ENCODE measurements around the gene GSTM4. TPM values are rescaled to one million over a fixed set of nuclear protein-coding genes. Genes with fewer than 3 reads are reported as not detected.

Gene GSTM4
- total RNA-seq, 2 donors from 2014 or later: 24.6 to 52.6 TPM

- Histone ChIP-seq H3K4me3 (peak overlapping the region in 1 of 2 donors; percentile 14), H3K9me3 (no peaks in the 10 kb centered on the region), H3K4me1 (peaks cover 0 to 2% of the 10 kb centered on the region in 2 donors), H3K27ac (no peak overlapping the region), H3K27me3 (no peaks in the 10 kb centered on the region), H3K36me3 (no peaks in the 10 kb centered on the region)
- peak in 1 of 2 donors; percentile 39 for TF ChIP-seq CTCF (IDR thresholded peaks at IDR 0.05)
- peak; percentile 26 for DNase-seq (ENCODE audit: low spot score)
Measured at GRCh38 chr1:109649491-109649914, 6.4 kb upstream of the GSTM4 start.

- no peak for TF ChIP-seq CTCF (IDR thresholded peaks at IDR 0.05)
- H3K4me3 ChIP-seq: no peak overlapping the region
- DNase-seq (ENCODE audit: low spot score): no peak
- no peaks in the 10 kb centered on the region for H3K36me3 ChIP-seq
- H3K4me1 ChIP-seq: peaks cover 0 to 13% of the 10 kb centered on the region in 2 donors
- H3K9me3 ChIP-seq: no peaks in the 10 kb centered on the region
- H3K27ac ChIP-seq: no peak overlapping the region
- H3K27me3 ChIP-seq: no peaks in the 10 kb centered on the region
Measured at GRCh38 chr1:109650609-109651008, 5.3 kb upstream of the GSTM4 start.

GRCh38 chr1:109652402-109652801 lies 3.5 kb upstream of the GSTM4 start:
- no peak for DNase-seq (ENCODE audit: low spot score)

GRCh38 chr1:109653306-109653705 lies 2.6 kb upstream of the GSTM4 start:
- Histone ChIP-seq H3K4me3 (no peak overlapping the region), H3K27ac (no peak overlapping the region), H3K27me3 (no peaks in the 10 kb centered on the region), H3K36me3 (no peaks in the 10 kb centered on the region), H3K9me3 (no peaks in the 10 kb centered on the region), H3K4me1 (peaks cover 0 to 18% of the 10 kb centered on the region in 2 donors)
- no peak for TF ChIP-seq CTCF (IDR thresholded peaks at IDR 0.05)
- DNase-seq (ENCODE audit: low spot score): no peak

More at GRCh38 chr1:109652402-109652801, 3.5 kb upstream of the GSTM4 start:
- Histone ChIP-seq H3K27ac (no peak overlapping the region), H3K9me3 (no peaks in the 10 kb centered on the region), H3K36me3 (no peaks in the 10 kb centered on the region), H3K4me3 (no peak overlapping the region), H3K4me1 (peaks cover 0 to 18% of the 10 kb centered on the region in 2 donors), H3K27me3 (no peaks in the 10 kb centered on the region)
- no peak for TF ChIP-seq CTCF (IDR thresholded peaks at IDR 0.05)

- H3K4me1 ChIP-seq: peaks cover 0 to 18% of the 10 kb centered on the region in 2 donors
- TF ChIP-seq CTCF (IDR thresholded peaks at IDR 0.05): no peak
- no peaks in the 10 kb centered on the region for H3K27me3 ChIP-seq
- peaks cover 2% of the 10 kb centered on the region for H3K36me3 ChIP-seq
- no peak overlapping the region for H3K27ac ChIP-seq
- H3K9me3 ChIP-seq: no peaks in the 10 kb centered on the region
- H3K4me3 ChIP-seq: no peak overlapping the region
- DNase-seq (ENCODE audit: low spot score): peak; percentile 11
Measured at GRCh38 chr1:109654519-109654918, 1.4 kb upstream of the GSTM4 start.

- H3K27me3 ChIP-seq: no peaks in the 10 kb centered on the region
- H3K27ac ChIP-seq: no peak overlapping the region
- H3K4me1 ChIP-seq: peaks cover 0 to 18% of the 10 kb centered on the region in 2 donors
- peaks cover 18% of the 10 kb centered on the region for H3K36me3 ChIP-seq
- no peak overlapping the region for H3K4me3 ChIP-seq
- no peaks in the 10 kb centered on the region for H3K9me3 ChIP-seq
- DNase-seq (ENCODE audit: low spot score): peak; percentile 57
- no peak for TF ChIP-seq CTCF (IDR thresholded peaks at IDR 0.05)
Measured at GRCh38 chr1:109657395-109657794, 1.5 kb downstream of the GSTM4 start.

All from right atrium auricular region (tissue), 2 donors.